ENCODE measurements around the gene STAT4.

STAT4 gene

GRCh38 chr2:191145769-191146471 lies 4.9 kb downstream of the STAT4 start:
- no peak for DNase-seq (ENCODE audit: low read depth, low spot score)

- DNase-seq (ENCODE audit: low read depth, low spot score): no peak
These were observed 6.6 kb downstream of the STAT4 start for GRCh38 chr2:191144217-191144616.

- no peak for DNase-seq (ENCODE audit: low read depth, low spot score)
These were observed 7.0 kb downstream of the STAT4 start for GRCh38 chr2:191143791-191144190.

GRCh38 chr2:191128911-191129304 lies 21.9 kb downstream of the STAT4 start:
- no peak for DNase-seq (ENCODE audit: low read depth, low spot score)

- no peak for DNase-seq (ENCODE audit: low read depth, low spot score)
These were observed 22.5 kb downstream of the STAT4 start for GRCh38 chr2:191128172-191128910.

GRCh38 chr2:191127235-191127634 lies 23.6 kb downstream of the STAT4 start:
- no peak for DNase-seq (ENCODE audit: low read depth, low spot score)

- DNase-seq (ENCODE audit: low read depth, low spot score): no peak
These were observed 24.3 kb downstream of the STAT4 start for GRCh38 chr2:191126386-191127085.

GRCh38 chr2:191125646-191126045 lies 25.1 kb downstream of the STAT4 start:
- no peak for DNase-seq (ENCODE audit: low read depth, low spot score)

GRCh38 chr2:191122638-191123294 lies 28.0 kb downstream of the STAT4 start:
- no peak for DNase-seq (ENCODE audit: low read depth, low spot score)

GRCh38 chr2:191117341-191117740 lies 33.5 kb downstream of the STAT4 start:
- DNase-seq (ENCODE audit: low read depth, low spot score): no peak

GRCh38 chr2:191115804-191116203 lies 35.0 kb downstream of the STAT4 start:
- no peak for DNase-seq (ENCODE audit: low read depth, low spot score)

GRCh38 chr2:191115391-191115790 lies 35.4 kb downstream of the STAT4 start:
- no peak for DNase-seq (ENCODE audit: low read depth, low spot score)

GRCh38 chr2:191114403-191114886 lies 36.3 kb downstream of the STAT4 start:
- DNase-seq (ENCODE audit: low read depth, low spot score): no peak

- DNase-seq (ENCODE audit: low read depth, low spot score): no peak
These were observed 37.0 kb downstream of the STAT4 start for GRCh38 chr2:191113761-191114160.

- DNase-seq (ENCODE audit: low read depth, low spot score): no peak
These were observed 38.3 kb downstream of the STAT4 start for GRCh38 chr2:191112448-191112901.

GRCh38 chr2:191109888-191110287 lies 40.9 kb downstream of the STAT4 start:
- no peak for DNase-seq (ENCODE audit: low read depth, low spot score)

GRCh38 chr2:191108331-191108730 lies 42.5 kb downstream of the STAT4 start:
- DNase-seq (ENCODE audit: low read depth, low spot score): no peak

- DNase-seq (ENCODE audit: low read depth, low spot score): no peak
These were observed 45.7 kb downstream of the STAT4 start for GRCh38 chr2:191105082-191105481.

- no peak for DNase-seq (ENCODE audit: low read depth, low spot score)
These were observed 47.0 kb downstream of the STAT4 start for GRCh38 chr2:191103774-191104173.

- DNase-seq (ENCODE audit: low read depth, low spot score): no peak
These were observed 50.6 kb downstream of the STAT4 start for GRCh38 chr2:191100216-191100615.

GRCh38 chr2:191087311-191087710 lies 63.5 kb downstream of the STAT4 start:
- DNase-seq (ENCODE audit: low read depth, low spot score): no peak

GRCh38 chr2:191086706-191087105 lies 64.1 kb downstream of the STAT4 start:
- no peak for DNase-seq (ENCODE audit: low read depth, low spot score)
